GM19099 (cell line): ENCODE data around the gene CFD.

ENCODE experiments used
- POLR2A ChIP-seq: IDR thresholded peaks from 3 replicates; pipeline ENCODE4 v1.6.1; 2011; ENCODE audit warnings: low read depth; ENCODE audit not compliant: insufficient read length; ENCODE audit errors: extremely low read depth

The CFD gene

GRCh38 chr19:872266-872951, 12.9 kb downstream of the CFD start:
- no peak for TF ChIP-seq POLR2A

- no peak for TF ChIP-seq POLR2A
Observed at GRCh38 chr19:873084-873483, 13.6 kb downstream of the CFD start.

- TF ChIP-seq POLR2A = no peak
Observed at GRCh38 chr19:873561-874041, 14.1 kb downstream of the CFD start.

- no peak for TF ChIP-seq POLR2A
Observed at GRCh38 chr19:875265-875879, 15.9 kb downstream of the CFD start.

GRCh38 chr19:876089-876488, 16.6 kb downstream of the CFD start:
- no peak for TF ChIP-seq POLR2A

- TF ChIP-seq POLR2A = no peak
Observed at GRCh38 chr19:876780-877314, 17.4 kb downstream of the CFD start.

- no peak for TF ChIP-seq POLR2A
Observed at GRCh38 chr19:879711-880438, 20.4 kb downstream of the CFD start.

- TF ChIP-seq POLR2A = no peak
Observed at GRCh38 chr19:881385-882071, 22.1 kb downstream of the CFD start.

- TF ChIP-seq POLR2A = no peak
Observed at GRCh38 chr19:882871-883497, 23.5 kb downstream of the CFD start.

GRCh38 chr19:883661-884211, 24.3 kb downstream of the CFD start:
- TF ChIP-seq POLR2A = no peak

GRCh38 chr19:884420-885211, 25.2 kb downstream of the CFD start:
- TF ChIP-seq POLR2A = no peak

GRCh38 chr19:885536-886224, 26.2 kb downstream of the CFD start:
- TF ChIP-seq POLR2A = no peak

- TF ChIP-seq POLR2A = no peak
Observed at GRCh38 chr19:887072-887471, 27.6 kb downstream of the CFD start.

GRCh38 chr19:887599-887998, 28.1 kb downstream of the CFD start:
- TF ChIP-seq POLR2A = no peak
